SH-SY5Y (cell line): ENCODE measurements around the gene DYNLL1.

Experiments
- GATA2 ChIP-seq: IDR thresholded peaks from 2 replicates; pipeline ENCODE4 v1.6.1; 2011; ENCODE audit warnings: mild to moderate bottlenecking, low read depth, low read length
- GATA3 ChIP-seq: IDR thresholded peaks from 2 replicates; pipeline ENCODE4 v1.6.1; 2011; ENCODE audit warnings: low read depth, mild to moderate bottlenecking, low read length, moderate library complexity

GRCh38 chr12:120472521-120472920 lies 23.4 kb upstream of the DYNLL1 start:
- no peak for TF ChIP-seq GATA3
- TF ChIP-seq GATA2: no peak
